Suprapubic skin (tissue), 4 donors: Measurements from ENCODE around the gene SLC16A3. TPM values are rescaled to one million over a fixed set of nuclear protein-coding genes. Genes with fewer than 3 reads are reported as not detected.

Experiments
- DNase-seq, 2 donors: peaks; one replicate each; pipeline ENCODE4 v3.0.0-alpha.2; 2019; ENCODE audit warnings: low spot score in 2 of 2
- H3K27ac ChIP-seq: fragments of 200-600 bp; sonication (generic); one replicate; pipeline ENCODE4 v1.5.1; 2019
- H3K27me3 ChIP-seq: fragments of 200-600 bp; sonication (generic); one replicate; pipeline ENCODE4 v1.5.1; 2019
- H3K36me3 ChIP-seq: fragments of 200-600 bp; sonication (generic); one replicate; pipeline ENCODE4 v1.5.1; 2019
- H3K4me1 ChIP-seq: fragments of 200-600 bp; sonication (generic); one replicate; pipeline ENCODE4 v1.5.1; 2019
- H3K4me3 ChIP-seq: fragments of 200-600 bp; sonication (generic); one replicate; pipeline ENCODE4 v1.5.1; 2019; ENCODE audit warnings: mild to moderate bottlenecking
- H3K9me3 ChIP-seq: fragments of 200-600 bp; sonication (generic); one replicate; pipeline ENCODE4 v1.5.1; 2019
- EP300 ChIP-seq: sonication (generic); formaldehyde crosslinking; IDR thresholded peaks from one replicate; pipeline ENCODE4 v1.6.1; 2017; ENCODE audit warnings: antibody characterized with exemption
- POLR2A ChIP-seq, 2 donors: fragments of 450-650 bp; IDR thresholded peaks; one replicate each; pipeline ENCODE4 v1.6.1; 2017; ENCODE audit warnings: antibody characterized with exemption in 2 of 2, mild to moderate bottlenecking in 2 of 2, moderate library complexity in 2 of 2
- POLR2AphosphoS5 ChIP-seq, 3 donors: sonication (generic); formaldehyde crosslinking; IDR thresholded peaks; one replicate each; pipeline ENCODE4 v1.6.1; 2017; ENCODE audit warnings: antibody characterized with exemption in 3 of 3
- WGBS: methylation state at CpG from one replicate; pipeline ENCODE4 v1.1.5; 2018; 5-methylcytosine and 5-hydroxymethylcytosine counted together
- total RNA-seq, 4 donors: library from RNA; depleted of rRNA; stranded (reverse); fragments of >200 nt; gene quantifications; one replicate each; pipeline ENCODE4 v1.1.0, GENCODE V29; 2016
- TF ChIP-seq, protein P1 (sequence below), 2 donors: fragments of 200-600 bp in 1 of 2; fragments of 450-650 bp in 1 of 2; sonication (generic) in 1 of 2; IDR thresholded peaks; one replicate each; pipeline ENCODE4 v1.5.1; 2016 to 2019; ENCODE audit warnings: antibody characterized with exemption in 2 of 2, mild to moderate bottlenecking in 1 of 2, moderate library complexity in 1 of 2

The SLC16A3 gene
- total RNA-seq, 4 donors from 2014 or later: 3.6 to 7.6 (median 4.5) TPM

DNA sequence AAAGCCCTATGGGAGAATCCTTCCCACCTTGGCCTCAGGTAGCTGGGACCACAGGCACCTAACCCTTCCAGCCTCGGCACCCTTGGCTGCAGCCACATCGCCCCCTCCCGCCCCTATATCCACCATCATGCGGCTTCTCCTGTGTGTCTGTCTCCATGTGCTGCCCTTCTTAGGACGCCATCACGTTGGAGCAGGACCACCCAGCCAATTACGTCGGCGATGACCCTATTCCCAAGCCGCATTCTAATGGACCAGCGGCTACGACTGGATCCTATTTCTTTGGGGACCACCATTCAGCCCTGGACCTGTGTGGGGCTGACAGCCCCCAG, 12.9 kb upstream of the SLC16A3 start:
- TF ChIP-seq, protein P1, sequence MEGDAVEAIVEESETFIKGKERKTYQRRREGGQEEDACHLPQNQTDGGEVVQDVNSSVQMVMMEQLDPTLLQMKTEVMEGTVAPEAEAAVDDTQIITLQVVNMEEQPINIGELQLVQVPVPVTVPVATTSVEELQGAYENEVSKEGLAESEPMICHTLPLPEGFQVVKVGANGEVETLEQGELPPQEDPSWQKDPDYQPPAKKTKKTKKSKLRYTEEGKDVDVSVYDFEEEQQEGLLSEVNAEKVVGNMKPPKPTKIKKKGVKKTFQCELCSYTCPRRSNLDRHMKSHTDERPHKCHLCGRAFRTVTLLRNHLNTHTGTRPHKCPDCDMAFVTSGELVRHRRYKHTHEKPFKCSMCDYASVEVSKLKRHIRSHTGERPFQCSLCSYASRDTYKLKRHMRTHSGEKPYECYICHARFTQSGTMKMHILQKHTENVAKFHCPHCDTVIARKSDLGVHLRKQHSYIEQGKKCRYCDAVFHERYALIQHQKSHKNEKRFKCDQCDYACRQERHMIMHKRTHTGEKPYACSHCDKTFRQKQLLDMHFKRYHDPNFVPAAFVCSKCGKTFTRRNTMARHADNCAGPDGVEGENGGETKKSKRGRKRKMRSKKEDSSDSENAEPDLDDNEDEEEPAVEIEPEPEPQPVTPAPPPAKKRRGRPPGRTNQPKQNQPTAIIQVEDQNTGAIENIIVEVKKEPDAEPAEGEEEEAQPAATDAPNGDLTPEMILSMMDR (IDR thresholded peaks at IDR 0.05): no peak
- TF ChIP-seq POLR2AphosphoS5 (IDR thresholded peaks at IDR 0.05): no peak
- TF ChIP-seq POLR2A (IDR thresholded peaks at IDR 0.05): no peak
- no peak for TF ChIP-seq EP300
- Histone ChIP-seq H3K9me3 (no peaks in the 10 kb centered on the region), H3K27me3 (no peaks in the 10 kb centered on the region), H3K36me3 (no peaks in the 10 kb centered on the region), H3K27ac (peak overlapping the region; percentile 42), H3K4me3 (no peak overlapping the region), H3K4me1 (peaks cover 52% of the 10 kb centered on the region)
- peak in 1 of 2 donors; percentile 60 for DNase-seq
- WGBS: 79% methylated on average over 12 of the region's 12 CpGs

DNA sequence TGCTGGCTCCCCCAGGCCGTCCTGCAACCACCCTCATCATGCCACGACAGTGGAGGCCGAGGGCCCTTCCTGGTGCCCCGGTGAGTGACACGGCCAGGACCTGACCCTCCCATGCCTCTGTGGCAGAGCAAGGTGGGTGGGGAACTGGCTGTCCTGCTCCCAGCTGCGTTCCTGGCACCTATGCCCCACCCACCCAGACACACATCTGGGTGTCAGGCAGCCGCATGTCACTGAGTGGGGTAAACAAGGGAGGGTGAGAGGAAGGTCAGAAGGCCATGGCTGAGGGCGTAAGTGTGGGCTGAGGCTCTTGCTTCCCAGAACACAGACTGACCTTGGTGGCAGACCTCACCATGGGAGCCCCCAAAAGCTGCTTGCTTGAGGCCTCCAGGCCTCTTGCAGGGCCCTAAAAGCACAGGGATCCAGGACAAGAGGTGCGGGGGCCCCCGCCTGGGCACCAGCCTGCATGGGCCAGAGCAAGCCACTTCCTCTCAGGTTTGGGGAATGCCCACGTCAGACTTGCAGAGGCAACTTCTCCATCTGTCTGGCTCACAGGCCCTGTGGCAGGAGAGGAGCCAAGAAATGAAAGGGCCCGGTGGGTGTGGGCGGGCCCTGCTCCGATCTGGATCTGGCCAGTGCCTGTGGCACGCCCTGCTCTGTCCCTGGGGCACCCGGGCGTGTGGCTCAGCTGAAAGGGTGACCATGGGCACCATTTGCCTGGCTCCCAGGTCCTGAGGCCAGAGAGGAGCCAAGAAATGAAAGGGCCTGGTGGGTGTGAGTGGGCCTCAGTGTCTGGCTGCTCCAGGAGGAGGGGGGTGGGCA, 12.3 kb upstream of the SLC16A3 start:
- no peaks in the 10 kb centered on the region for H3K27me3 ChIP-seq
- WGBS: 31% methylated on average over 11 of the region's 17 CpGs
- DNase-seq: peak in 1 of 2 donors; percentile 81
- H3K4me1 ChIP-seq: peaks cover 49% of the 10 kb centered on the region
- H3K4me3 ChIP-seq: no peak overlapping the region
- TF ChIP-seq, protein P1 (IDR thresholded peaks at IDR 0.05): no peak
- TF ChIP-seq POLR2AphosphoS5 (IDR thresholded peaks at IDR 0.05): peak in 1 of 3 donors; percentile 12
- peak overlapping the region; percentile 43 for H3K27ac ChIP-seq
- H3K36me3 ChIP-seq: no peaks in the 10 kb centered on the region
- no peaks in the 10 kb centered on the region for H3K9me3 ChIP-seq

DNA sequence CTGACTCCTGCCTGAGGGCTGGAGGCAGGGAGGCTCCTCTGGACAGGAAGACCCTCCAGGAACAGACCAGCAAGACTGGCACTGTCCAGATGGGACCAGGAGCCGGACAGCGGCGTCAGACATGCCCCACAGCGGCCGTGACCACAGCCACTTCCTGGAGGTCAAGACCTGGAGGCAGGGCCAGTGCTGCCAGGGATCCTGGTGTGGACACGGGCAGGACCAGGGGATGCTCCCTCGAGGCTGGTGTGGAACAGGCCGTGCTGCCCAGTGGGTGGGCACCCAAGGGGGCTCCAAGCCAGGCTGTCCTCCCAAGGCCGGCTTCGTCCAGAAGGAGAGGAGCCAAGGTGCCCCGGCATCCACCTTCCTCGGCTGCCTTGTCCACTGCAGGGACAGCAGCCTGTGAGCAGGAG, 11.7 kb upstream of the SLC16A3 start:
- no peak for TF ChIP-seq POLR2AphosphoS5 (IDR thresholded peaks at IDR 0.05)
- TF ChIP-seq POLR2A (IDR thresholded peaks at IDR 0.05): no peak
- TF ChIP-seq, protein P1 (IDR thresholded peaks at IDR 0.05): no peak
- TF ChIP-seq EP300: no peak
- no peaks in the 10 kb centered on the region for H3K36me3 ChIP-seq
- peak in 1 of 2 donors; percentile 71 for DNase-seq
- peak overlapping the region; percentile 43 for H3K27ac ChIP-seq
- no peaks in the 10 kb centered on the region for H3K27me3 ChIP-seq
- peaks cover 43% of the 10 kb centered on the region for H3K4me1 ChIP-seq
- no peaks in the 10 kb centered on the region for H3K9me3 ChIP-seq
- 58% methylated on average over 7 of the region's 12 CpGs for WGBS
- no peak overlapping the region for H3K4me3 ChIP-seq

DNA sequence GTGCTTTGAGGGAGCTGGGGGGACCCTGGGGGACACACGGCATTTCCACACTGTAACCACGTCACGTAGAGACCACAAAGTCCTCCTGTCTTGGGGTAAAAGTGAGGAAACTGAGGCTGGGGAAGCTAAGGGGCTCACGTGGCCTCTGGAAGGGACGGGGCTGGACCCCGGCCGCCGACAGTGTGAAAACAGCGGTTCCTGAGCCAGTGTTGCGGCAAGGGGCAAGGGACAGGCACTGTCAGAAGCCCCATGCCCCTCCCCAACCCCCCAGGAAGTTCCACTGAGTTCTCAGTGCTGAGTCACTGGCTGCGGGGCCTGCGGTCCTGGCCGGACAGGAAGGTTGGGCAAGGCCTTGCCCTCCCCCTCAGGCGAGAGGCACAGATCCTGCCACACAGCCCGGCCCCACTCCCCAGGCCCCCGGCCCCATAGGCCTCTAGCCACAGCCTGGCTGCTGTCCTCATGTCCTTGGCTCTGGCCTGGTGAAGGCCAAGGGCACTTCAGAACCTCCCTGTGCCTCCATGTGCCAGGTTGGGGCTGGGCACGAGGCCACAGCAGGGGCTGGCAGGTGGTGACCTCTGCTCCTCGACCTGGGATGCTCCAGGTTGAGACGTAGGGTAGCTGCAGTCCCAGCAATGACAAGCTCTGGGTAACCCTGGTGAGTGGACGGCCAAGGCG, 11.2 kb upstream of the SLC16A3 start:
- no peaks in the 10 kb centered on the region for H3K27me3 ChIP-seq
- WGBS: 72% methylated on average over 13 of the region's 21 CpGs
- H3K36me3 ChIP-seq: no peaks in the 10 kb centered on the region
- H3K27ac ChIP-seq: peak overlapping the region; percentile 43
- TF ChIP-seq EP300 (no peak), POLR2A (IDR thresholded peaks at IDR 0.05) (no peak), POLR2AphosphoS5 (IDR thresholded peaks at IDR 0.05) (no peak)
- TF ChIP-seq, protein P1 (IDR thresholded peaks at IDR 0.05): no peak
- H3K4me1 ChIP-seq: peaks cover 41% of the 10 kb centered on the region
- H3K4me3 ChIP-seq: no peak overlapping the region
- H3K9me3 ChIP-seq: no peaks in the 10 kb centered on the region
- peak in 1 of 2 donors; percentile 72 for DNase-seq

DNA sequence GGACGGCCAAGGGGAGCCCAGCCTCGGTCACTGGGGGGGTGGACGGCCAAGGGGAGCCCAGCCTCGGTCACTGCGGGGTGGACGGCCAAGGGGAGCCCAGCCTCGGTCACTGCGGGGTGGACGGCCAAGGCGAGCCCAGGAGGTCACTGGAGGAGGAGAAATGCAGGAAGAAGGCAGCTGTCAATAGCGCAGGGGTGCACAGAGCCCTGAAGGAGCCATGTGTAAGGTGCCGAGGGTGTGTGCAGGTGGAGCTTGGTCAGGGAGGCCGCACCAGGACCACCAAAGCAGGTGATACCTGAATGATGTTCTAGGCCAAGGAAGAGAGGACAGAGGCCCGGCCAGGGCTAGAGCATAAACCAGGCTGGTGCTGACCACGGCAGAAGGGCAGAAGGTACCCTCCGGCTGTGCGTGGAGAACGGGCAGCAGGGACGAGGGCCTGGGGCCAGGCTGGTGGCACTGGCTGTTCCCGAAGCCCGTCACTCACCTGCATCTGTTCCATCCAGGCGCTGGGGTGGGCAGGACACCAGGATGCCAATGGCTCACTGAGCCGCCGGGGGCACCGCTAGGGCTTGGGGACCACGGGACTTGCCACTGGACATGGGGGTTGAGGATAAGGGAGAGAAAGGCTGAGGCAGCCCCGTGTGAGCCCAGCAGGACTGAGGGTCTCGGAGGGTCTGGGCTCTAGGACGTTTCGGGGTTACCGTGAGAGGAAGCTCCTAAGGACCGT, 10.3 kb upstream of the SLC16A3 start:
- no peaks in the 10 kb centered on the region for H3K36me3 ChIP-seq
- peaks cover 32% of the 10 kb centered on the region for H3K4me1 ChIP-seq
- no peak for DNase-seq
- no peak for TF ChIP-seq POLR2A (IDR thresholded peaks at IDR 0.05)
- TF ChIP-seq POLR2AphosphoS5 (IDR thresholded peaks at IDR 0.05): no peak
- TF ChIP-seq, protein P1 (IDR thresholded peaks at IDR 0.05): no peak
- no peak for TF ChIP-seq EP300
- 93% methylated on average over 22 of the region's 32 CpGs for WGBS
- H3K27ac ChIP-seq: no peak overlapping the region
- H3K9me3 ChIP-seq: no peaks in the 10 kb centered on the region
- H3K4me3 ChIP-seq: no peak overlapping the region
- H3K27me3 ChIP-seq: no peaks in the 10 kb centered on the region
